K562 (cell line): ENCODE measurements around the gene PPP2R2D. TPM values are rescaled to one million over a fixed set of nuclear protein-coding genes. Genes with fewer than 3 reads are reported as not detected.

ENCODE experiments used
- FOXJ2 ChIP-seq: fragments of 200-800 bp; sonication (Bioruptor generic); IDR thresholded peaks from 2 replicates; pipeline ENCODE4 v1.6.1; 2016; ENCODE audit warnings: missing genetic modification characterization, missing compliant biosample characterization
- GATAD2B ChIP-seq: fragments of 450-650 bp; IDR thresholded peaks from 2 replicates; pipeline ENCODE4 v1.6.1; 2017; ENCODE audit warnings: mild to moderate bottlenecking, borderline replicate concordance
- GTF2F1 ChIP-seq: IDR thresholded peaks from 2 replicates; pipeline ENCODE4 v1.6.1; 2011; ENCODE audit warnings: low read depth, low read length, improper control_type of control experiment
- POLR2H ChIP-seq: IDR thresholded peaks from 2 replicates; pipeline ENCODE4 v1.6.1; 2016; ENCODE audit warnings: missing genetic modification characterization, low read depth, mild to moderate bottlenecking, control low read depth, missing compliant biosample characterization, moderate library complexity
- ZKSCAN8 ChIP-seq: fragments of 200-800 bp; sonication (Bioruptor generic); IDR thresholded peaks from 2 replicates; pipeline ENCODE4 v1.6.1; 2016; ENCODE audit warnings: missing genetic modification characterization, missing compliant biosample characterization
- polyA plus RNA-seq, 8 experiments: library from polyadenylated mRNA; depleted of rRNA in 4 of 8; stranded (reverse) in 5 of 8; unstranded in 3 of 8; fragments of >200 nt; fragmentation: Nextera tagmentation in 2 of 8; fragmentation: Illumina TruSeq in 1 of 8; extraction: Ambion mirVana in 2 of 8; extraction: Trizol in 1 of 8; gene quantifications; 2 replicates each; pipeline versions ENCODE4 v1.2.1 to v1.2.3, GENCODE V29; 2011 to 2014; ENCODE audit warnings: inconsistent platforms in 1 of 8, missing spikeins in 1 of 8
- total RNA-seq, 7 experiments: library from RNA; depleted of rRNA in 6 of 7; stranded (reverse); fragments of >200 nt in 6 of 7; fragmentation: Illumina TruSeq in 2 of 7; extraction: Trizol in 2 of 7; gene quantifications; 2 replicates each; pipeline versions ENCODE4 v1.2.1 to v1.2.3, GENCODE V29; 2011 to 2021; ENCODE audit warnings: low replicate concordance in 1 of 7
- TF ChIP-seq, protein P1 (sequence below), 2 experiments: IDR thresholded peaks in 1 of 2; conservative IDR thresholded peaks in 1 of 2; 2 replicates each; pipeline ENCODE4 v1.6.1; 2016; ENCODE audit warnings: low read depth in 2 of 2, mild to moderate bottlenecking in 1 of 2, missing compliant biosample characterization in 1 of 2, missing genetic modification characterization in 1 of 2, moderate library complexity in 1 of 2

PPP2R2D gene
- total and polyA plus RNA-seq, 9 of the 15 experiments (the other 6 are each of a cell fraction or from before 2014, with no cell fraction given) = 1.9 to 37.0 (median 26.8) TPM

DNA sequence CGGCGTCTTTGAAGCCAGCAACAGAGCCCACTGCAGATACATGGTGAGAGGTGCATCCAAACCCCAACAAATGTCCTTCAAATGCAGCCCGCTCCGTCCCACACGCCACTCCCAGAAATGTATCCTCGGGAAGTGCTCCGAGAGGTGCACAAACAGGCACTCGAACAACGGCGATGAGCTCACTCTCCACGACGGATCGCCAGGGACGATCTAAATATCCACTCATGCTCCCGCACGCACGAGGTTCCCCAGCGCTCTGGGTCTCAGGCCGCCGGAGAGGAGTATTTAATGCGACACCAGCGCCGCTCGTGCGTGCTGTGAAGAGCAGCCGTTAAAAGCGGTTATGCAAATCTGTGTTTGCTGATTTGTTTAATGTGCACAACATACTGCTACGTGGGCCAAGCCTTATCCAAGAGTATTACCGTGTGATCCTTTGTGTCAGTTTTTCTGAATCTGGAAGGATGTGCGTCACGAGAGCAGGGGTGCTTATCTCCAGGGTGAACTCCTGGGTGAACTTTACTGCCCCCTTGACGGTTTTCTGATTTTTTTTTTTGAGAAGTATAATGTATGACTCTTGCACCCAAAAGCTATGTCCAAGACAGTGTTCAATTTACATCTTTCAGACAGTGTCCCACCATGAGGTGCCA lies 48.5 kb upstream of the PPP2R2D start (continued):
- TF ChIP-seq, protein P1, sequence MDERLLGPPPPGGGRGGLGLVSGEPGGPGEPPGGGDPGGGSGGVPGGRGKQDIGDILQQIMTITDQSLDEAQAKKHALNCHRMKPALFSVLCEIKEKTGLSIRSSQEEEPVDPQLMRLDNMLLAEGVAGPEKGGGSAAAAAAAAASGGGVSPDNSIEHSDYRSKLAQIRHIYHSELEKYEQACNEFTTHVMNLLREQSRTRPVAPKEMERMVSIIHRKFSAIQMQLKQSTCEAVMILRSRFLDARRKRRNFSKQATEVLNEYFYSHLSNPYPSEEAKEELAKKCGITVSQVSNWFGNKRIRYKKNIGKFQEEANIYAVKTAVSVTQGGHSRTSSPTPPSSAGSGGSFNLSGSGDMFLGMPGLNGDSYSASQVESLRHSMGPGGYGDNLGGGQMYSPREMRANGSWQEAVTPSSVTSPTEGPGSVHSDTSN (CRISPR knock-in tag; IDR thresholded peaks at IDR 0.05; ENCODE audit: low read depth) = no peak
- TF ChIP-seq, protein P1 (tag; conservative IDR thresholded peaks at IDR 0.05; ENCODE audit: low read depth) = no peak
- TF ChIP-seq FOXJ2 (no peak), POLR2H (tag) (no peak), GTF2F1 (no peak), ZKSCAN8 (CRISPR knock-in tag) (no peak), GATAD2B (no peak)
